ENCODE results near the gene RGCC. TPM values are rescaled to one million over a fixed set of nuclear protein-coding genes. Genes with fewer than 3 reads are reported as not detected.
"Not testable (repeated sequence)": the region's sequence is repeated elsewhere in the genome, so short reads cannot be mapped to it uniquely, and the experiment has no call there.

RGCC gene
- polyA plus RNA-seq, 1 donor = 17.1 TPM

- DNase-seq (ENCODE audit: low read depth) = no peak
These were observed 33.1 kb downstream of the RGCC start for GRCh38 chr13:41490371-41491015.

- DNase-seq (ENCODE audit: low read depth) = no peak
These were observed 34.1 kb downstream of the RGCC start for GRCh38 chr13:41491436-41491835.

- no peak for DNase-seq (ENCODE audit: low read depth)
These were observed 35.3 kb downstream of the RGCC start for GRCh38 chr13:41492432-41493260.

- DNase-seq (ENCODE audit: low read depth) = no peak
These were observed 36.9 kb downstream of the RGCC start for GRCh38 chr13:41494202-41494601.

GRCh38 chr13:41495044-41495443 is 37.7 kb downstream of the RGCC start:
- no peak for DNase-seq (ENCODE audit: low read depth)

GRCh38 chr13:41496420-41497234 is 39.3 kb downstream of the RGCC start:
- DNase-seq (ENCODE audit: low read depth) = no peak

GRCh38 chr13:41497436-41497835 is 40.1 kb downstream of the RGCC start:
- no peak for DNase-seq (ENCODE audit: low read depth)

- DNase-seq (ENCODE audit: low read depth) = no peak
These were observed 42.1 kb downstream of the RGCC start for GRCh38 chr13:41499452-41499851.

- no peak for DNase-seq (ENCODE audit: low read depth)
These were observed 43.2 kb downstream of the RGCC start for GRCh38 chr13:41500511-41500910.

GRCh38 chr13:41501281-41501680 is 43.9 kb downstream of the RGCC start:
- DNase-seq (ENCODE audit: low read depth) = no peak

GRCh38 chr13:41502031-41502430 is 44.7 kb downstream of the RGCC start:
- DNase-seq (ENCODE audit: low read depth) = no peak

GRCh38 chr13:41502673-41503072 is 45.3 kb downstream of the RGCC start:
- no peak for DNase-seq (ENCODE audit: low read depth)

- DNase-seq (ENCODE audit: low read depth) = no peak
These were observed 46.0 kb downstream of the RGCC start for GRCh38 chr13:41503356-41503755.

GRCh38 chr13:41504657-41505056 is 47.3 kb downstream of the RGCC start:
- DNase-seq (ENCODE audit: low read depth) = not testable (repeated sequence)

GRCh38 chr13:41505209-41505835 is 48.0 kb downstream of the RGCC start:
- no peak for DNase-seq (ENCODE audit: low read depth)

- DNase-seq (ENCODE audit: low read depth) = no peak
These were observed 49.0 kb downstream of the RGCC start for GRCh38 chr13:41506312-41506711.

GRCh38 chr13:41509971-41510370 is 52.6 kb downstream of the RGCC start:
- DNase-seq (ENCODE audit: low read depth) = no peak

- DNase-seq (ENCODE audit: low read depth) = no peak
These were observed 54.5 kb downstream of the RGCC start for GRCh38 chr13:41511827-41512226.

- DNase-seq (ENCODE audit: low read depth) = no peak
These were observed 55.1 kb downstream of the RGCC start for GRCh38 chr13:41512441-41512840.

- no peak for DNase-seq (ENCODE audit: low read depth)
These were observed 56.2 kb downstream of the RGCC start for GRCh38 chr13:41513600-41513999.

GRCh38 chr13:41514853-41515395 is 57.6 kb downstream of the RGCC start:
- DNase-seq (ENCODE audit: low read depth) = no peak
